Uterus (tissue), 2 donors: ENCODE results near the gene TICRR.

Source experiments
- CTCF ChIP-seq, 4 experiments: fragments of 200-600 bp in 2 of 4; fragments of 450-650 bp in 2 of 4; sonication (generic) in 2 of 4; IDR thresholded peaks; one replicate each; pipeline ENCODE4 v1.5.1; 2016 to 2019; ENCODE audit warnings: antibody characterized with exemption in 4 of 4, mild to moderate bottlenecking in 2 of 4, moderate library complexity in 1 of 4
- POLR2A ChIP-seq, 2 donors: fragments of 450-650 bp; IDR thresholded peaks; one replicate each; pipeline ENCODE4 v1.6.1; 2016; ENCODE audit warnings: antibody characterized with exemption in 2 of 2, mild to moderate bottlenecking in 1 of 2, moderate library complexity in 1 of 2

GRCh38 chr15:89668171-89668570 is 92.9 kb downstream of the TICRR start:
- TF ChIP-seq CTCF (IDR thresholded peaks at IDR 0.05) = no peak
- no peak for TF ChIP-seq POLR2A (IDR thresholded peaks at IDR 0.05)
